ENCODE results near the gene DIPK1B.

Gene DIPK1B

DNA sequence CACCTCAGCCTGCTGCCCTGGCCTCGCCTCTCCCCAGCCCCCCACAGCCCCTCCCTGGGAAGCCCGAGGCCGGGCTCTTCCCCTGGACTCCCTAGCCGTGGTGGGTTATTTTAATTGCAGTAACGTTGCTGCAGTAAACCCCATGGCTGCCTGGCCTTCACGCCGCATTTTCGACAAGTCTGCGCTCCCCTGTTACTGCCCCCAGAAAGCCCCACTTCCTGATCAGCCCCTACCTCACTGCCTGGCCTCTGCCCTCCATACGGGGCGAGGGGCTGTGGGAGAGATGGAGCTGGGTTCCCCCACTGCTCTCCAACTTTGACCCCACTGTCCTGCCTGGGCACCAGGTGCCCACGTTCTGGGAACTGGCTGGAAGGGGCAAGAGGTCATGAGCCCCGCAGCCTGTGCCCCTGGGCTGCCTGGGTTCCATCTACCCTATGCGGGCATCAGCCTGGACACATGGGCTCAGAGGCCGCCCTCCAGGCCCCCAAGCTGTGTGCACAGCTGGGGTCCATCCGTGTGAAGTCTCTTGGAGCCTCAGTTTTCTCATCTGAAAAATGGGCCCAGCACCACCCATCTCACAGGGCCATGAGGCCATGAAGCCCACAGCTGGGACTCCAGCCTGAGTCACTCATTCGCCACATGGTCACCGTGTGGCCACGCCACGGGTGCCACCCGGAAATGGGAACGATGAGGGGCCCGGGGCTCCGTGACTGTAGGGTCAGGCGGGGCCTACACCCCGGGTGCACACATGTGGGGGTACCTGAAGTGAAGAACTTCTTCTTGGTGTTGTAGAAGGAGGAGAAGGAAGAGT lies 38.2 kb upstream of the DIPK1B start:
- no peak for DNase-seq (ENCODE audit: low read depth)
- H3K4me3 ChIP-seq (ENCODE audit: control insufficient read depth, low read depth, low read length) = no peak overlapping the region
- TF ChIP-seq, protein P1, sequence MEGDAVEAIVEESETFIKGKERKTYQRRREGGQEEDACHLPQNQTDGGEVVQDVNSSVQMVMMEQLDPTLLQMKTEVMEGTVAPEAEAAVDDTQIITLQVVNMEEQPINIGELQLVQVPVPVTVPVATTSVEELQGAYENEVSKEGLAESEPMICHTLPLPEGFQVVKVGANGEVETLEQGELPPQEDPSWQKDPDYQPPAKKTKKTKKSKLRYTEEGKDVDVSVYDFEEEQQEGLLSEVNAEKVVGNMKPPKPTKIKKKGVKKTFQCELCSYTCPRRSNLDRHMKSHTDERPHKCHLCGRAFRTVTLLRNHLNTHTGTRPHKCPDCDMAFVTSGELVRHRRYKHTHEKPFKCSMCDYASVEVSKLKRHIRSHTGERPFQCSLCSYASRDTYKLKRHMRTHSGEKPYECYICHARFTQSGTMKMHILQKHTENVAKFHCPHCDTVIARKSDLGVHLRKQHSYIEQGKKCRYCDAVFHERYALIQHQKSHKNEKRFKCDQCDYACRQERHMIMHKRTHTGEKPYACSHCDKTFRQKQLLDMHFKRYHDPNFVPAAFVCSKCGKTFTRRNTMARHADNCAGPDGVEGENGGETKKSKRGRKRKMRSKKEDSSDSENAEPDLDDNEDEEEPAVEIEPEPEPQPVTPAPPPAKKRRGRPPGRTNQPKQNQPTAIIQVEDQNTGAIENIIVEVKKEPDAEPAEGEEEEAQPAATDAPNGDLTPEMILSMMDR (conservative IDR thresholded peaks at IDR 0.05; ENCODE audit: control insufficient read depth, insufficient read depth, low read depth, low read length) = no peak

DNA sequence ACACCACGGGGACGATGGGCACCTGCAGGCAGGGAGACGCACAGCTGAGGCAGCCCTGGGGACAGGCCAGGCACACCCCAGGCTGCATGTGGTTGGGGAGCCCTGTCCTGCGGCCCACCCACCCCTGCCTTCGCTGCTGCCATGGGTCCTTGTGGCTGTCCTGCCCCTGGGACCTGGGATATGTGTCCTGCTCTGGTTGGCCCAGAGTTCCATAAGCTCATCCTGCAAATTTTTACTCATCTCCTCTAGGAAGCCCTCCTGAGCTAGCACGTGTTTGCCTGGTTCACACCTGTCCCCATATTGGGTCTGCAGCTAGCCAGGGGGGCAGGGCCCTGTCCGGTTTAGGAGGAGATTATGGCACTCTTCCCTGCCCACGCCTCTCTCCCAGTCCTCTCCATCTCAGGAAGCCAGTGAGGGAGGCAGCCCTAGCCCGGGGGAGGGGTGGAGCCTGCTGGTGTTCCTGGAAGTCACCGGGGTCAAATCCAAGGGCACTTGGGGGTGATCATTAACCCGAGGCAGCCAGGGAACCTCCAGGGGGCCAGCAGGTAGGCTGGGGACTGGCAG lies 37.5 kb upstream of the DIPK1B start:
- H3K4me3 ChIP-seq (ENCODE audit: control insufficient read depth, low read depth, low read length) = no peak overlapping the region
- TF ChIP-seq, protein P1 (conservative IDR thresholded peaks at IDR 0.05; ENCODE audit: control insufficient read depth, insufficient read depth, low read depth, low read length) = no peak
- no peak for DNase-seq (ENCODE audit: low read depth)

DNA sequence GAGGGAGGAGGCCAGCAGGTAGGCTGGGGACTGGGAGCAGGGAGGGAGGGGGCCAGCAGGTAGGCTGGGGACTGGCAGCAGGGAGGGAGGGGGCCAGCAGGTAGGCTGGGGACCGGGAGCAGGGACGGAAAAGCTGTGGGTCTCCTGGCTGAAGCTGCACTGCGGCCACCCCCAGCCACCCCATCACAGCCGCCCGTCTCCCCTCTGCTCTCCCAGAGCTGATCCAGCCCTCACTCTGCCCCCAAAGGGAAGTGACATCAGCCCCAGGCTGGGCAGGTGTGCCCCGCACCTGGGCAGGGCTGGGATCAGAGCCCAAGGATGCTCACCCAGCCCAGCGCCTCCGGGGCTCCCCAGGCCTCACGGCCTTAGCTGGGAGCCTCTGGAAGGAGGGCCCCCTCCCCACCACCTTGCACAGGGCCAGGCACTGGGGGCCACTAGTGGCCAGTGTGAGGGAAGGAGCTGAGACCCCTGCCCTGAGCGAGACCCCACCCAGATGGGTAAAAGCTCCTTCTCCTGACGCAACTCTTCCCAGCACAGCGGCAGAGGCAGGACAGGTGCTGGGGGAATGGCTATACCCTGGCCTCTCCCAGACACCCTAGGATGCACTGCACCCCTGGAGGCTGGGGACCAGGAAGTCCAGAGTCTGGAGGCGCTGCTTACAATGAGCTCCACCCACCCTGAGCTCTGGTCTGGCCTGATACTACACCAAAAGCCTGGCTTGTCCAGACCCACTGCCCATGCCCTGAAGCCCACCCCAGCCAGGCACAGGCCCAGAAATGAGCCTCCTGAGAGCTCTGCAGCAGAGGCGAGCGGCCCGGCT lies 36.7 kb upstream of the DIPK1B start:
- H3K4me3 ChIP-seq (ENCODE audit: control insufficient read depth, low read depth, low read length) = no peak overlapping the region
- no peak for DNase-seq (ENCODE audit: low read depth)

DNA sequence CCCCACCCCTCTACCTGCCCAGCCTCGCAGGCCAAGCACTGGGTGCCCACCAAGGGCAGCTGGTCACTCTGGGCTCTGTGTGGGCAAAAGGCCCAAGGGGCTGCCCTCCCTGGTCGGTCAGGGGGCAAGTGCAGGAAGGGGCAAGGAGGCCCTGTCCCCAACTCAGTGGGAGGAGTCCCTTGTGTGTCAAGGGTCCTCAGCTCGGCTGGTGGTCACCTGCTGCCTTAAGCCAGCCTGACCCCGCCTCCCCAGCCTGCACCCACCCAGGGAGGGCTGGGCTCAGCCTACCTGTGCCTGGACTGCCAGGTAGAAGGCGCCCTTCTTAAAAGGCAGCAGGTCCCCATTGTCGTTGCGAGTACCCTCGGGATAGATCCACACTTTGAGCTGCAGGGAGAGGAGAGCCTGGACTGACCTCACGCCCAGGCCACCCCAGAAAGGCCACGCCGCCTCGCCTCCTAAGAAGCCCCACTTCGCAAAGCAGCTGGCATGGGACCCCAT lies 36.0 kb upstream of the DIPK1B start:
- H3K4me3 ChIP-seq (ENCODE audit: control insufficient read depth, low read depth, low read length) = no peak overlapping the region
- TF ChIP-seq, protein P1 (conservative IDR thresholded peaks at IDR 0.05; ENCODE audit: control insufficient read depth, insufficient read depth, low read depth, low read length) = no peak
- no peak for DNase-seq (ENCODE audit: low read depth)

More for the DNA sequence above, 36.7 kb upstream of the DIPK1B start:
- TF ChIP-seq, protein P1 (conservative IDR thresholded peaks at IDR 0.05; ENCODE audit: control insufficient read depth, insufficient read depth, low read depth, low read length) = no peak

DNA sequence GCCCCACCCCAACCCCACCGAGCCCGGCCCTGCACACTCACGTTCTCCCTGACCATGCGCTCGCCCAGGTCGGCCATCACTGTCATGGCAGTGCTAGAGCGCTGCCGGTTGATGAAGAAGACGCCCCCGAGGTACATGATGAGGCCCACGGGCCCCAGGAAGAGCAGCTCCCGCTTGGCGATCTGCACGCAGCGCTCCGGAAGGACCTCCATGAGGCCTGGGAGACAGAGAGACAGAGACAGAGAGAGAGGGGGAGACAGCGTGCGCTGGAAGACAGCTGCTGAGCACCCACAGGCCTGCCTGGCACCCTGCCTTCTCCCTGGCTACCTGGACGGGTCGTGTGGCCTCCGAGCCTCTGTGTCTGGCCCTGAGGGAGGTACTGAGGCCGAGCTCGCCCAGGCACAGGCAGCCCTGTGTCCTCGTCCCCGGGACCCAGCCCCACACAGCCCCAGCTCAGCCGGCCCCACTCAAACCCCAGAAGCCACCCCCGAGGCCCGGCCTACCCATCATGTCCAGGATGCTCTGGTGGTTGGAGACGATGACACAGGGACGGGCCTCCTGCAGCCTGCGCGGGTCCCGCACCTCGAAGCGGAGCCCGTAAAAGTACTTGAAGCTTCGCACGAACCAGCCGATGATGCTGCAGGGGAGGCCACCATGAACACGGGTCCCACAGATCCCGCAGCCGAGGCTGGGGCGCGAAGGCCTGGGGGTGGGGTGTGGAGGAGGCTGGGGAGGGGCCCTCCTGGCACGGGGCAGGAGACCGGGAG lies 35.3 kb upstream of the DIPK1B start:
- no peak for DNase-seq (ENCODE audit: low read depth)
- TF ChIP-seq, protein P1 (conservative IDR thresholded peaks at IDR 0.05; ENCODE audit: control insufficient read depth, insufficient read depth, low read depth, low read length) = no peak
- H3K4me3 ChIP-seq (ENCODE audit: control insufficient read depth, low read depth, low read length) = no peak overlapping the region

DNA sequence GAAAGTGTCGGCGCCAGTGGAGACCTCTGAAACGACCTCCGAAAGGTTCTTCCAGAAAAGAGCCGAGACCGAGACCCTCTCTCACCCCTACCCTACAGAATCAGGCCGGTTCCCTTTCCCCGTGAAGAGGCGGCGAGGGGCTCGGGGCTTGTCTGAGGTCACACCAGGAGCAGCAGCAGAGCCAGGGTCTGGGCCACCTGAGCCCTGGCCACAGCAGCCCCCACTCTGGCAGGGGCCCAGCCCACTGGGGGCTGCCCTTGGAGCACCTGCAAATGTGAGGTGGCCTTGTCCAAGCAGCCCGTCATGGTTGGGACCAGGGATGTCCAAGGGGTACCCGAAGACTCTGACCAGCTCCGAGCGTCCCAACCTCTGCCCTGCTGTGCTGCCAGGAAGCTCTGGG lies 34.3 kb upstream of the DIPK1B start:
- no peak for DNase-seq (ENCODE audit: low read depth)
- H3K4me3 ChIP-seq (ENCODE audit: control insufficient read depth, low read depth, low read length) = no peak overlapping the region
- TF ChIP-seq, protein P1 (conservative IDR thresholded peaks at IDR 0.05; ENCODE audit: control insufficient read depth, insufficient read depth, low read depth, low read length) = no peak

Measured in fibroblast of mammary gland (primary cell).